ENCODE results near the gene CPSF4L.
"Not testable (repeated sequence)": the region's sequence is repeated elsewhere in the genome, so short reads cannot be mapped to it uniquely, and the experiment has no call there.

Gene CPSF4L, protein sequence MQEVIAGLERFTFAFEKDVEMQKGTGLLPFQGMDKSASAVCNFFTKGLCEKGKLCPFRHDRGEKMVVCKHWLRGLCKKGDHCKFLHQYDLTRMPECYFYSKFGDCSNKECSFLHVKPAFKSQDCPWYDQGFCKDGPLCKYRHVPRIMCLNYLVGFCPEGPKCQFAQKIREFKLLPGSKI

DNA sequence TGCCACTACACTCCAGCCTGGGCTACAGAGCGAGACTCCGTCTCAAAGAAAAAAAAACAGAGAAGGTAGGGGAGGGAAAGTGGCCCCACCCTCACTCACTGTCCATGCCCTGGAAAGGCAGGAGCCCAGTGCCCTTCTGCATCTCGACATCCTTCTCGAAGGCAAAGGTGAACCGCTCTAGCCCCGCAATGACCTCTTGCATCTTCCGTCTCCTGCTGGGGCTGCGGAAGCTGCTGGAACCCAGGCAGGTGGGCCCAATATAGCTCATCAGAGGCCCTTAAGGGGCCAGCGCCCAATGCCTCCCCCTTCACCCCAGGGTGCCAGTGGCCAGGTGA is at the start of gene CPSF4L:
Gene CPSF4L, minus strand, starts transcription at position 264 of the 335 bp plus-strand sequence. Its CDS starts 62 bp downstream, at position 202.
- DNase-seq (ENCODE audit: low read depth): no peak
- no peak within 1 kb of the TSS for H3K4me3 ChIP-seq (ENCODE audit: low read depth, low read length)
- TF ChIP-seq CTCF (IDR thresholded peaks at IDR 0.05; ENCODE audit: insufficient read depth, low read depth, low read length, missing control alignments): no peak

DNA sequence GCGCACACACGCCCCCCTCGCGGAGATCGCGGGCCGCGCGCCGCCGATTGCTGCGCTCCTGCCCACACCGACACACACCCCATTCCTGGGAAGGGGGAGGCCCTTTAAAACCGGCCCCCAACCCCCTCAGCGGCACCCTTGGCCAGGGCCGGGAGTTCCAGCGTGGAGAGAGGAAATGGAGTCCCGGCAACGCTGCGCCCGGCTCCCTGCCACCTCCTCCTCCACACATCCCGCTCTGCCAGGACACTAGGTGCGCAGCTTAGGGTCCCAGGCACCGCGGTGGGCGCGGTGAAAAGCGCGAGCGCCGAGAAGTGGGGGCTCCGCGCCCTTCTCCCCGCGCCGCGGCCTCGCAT is 49.7 kb upstream of the CPSF4L start:
- no peak for TF ChIP-seq CTCF (IDR thresholded peaks at IDR 0.05; ENCODE audit: insufficient read depth, low read depth, low read length, missing control alignments)
- H3K4me3 ChIP-seq (ENCODE audit: low read depth, low read length): peak overlapping the region; percentile 94
- no peak for DNase-seq (ENCODE audit: low read depth)

DNA sequence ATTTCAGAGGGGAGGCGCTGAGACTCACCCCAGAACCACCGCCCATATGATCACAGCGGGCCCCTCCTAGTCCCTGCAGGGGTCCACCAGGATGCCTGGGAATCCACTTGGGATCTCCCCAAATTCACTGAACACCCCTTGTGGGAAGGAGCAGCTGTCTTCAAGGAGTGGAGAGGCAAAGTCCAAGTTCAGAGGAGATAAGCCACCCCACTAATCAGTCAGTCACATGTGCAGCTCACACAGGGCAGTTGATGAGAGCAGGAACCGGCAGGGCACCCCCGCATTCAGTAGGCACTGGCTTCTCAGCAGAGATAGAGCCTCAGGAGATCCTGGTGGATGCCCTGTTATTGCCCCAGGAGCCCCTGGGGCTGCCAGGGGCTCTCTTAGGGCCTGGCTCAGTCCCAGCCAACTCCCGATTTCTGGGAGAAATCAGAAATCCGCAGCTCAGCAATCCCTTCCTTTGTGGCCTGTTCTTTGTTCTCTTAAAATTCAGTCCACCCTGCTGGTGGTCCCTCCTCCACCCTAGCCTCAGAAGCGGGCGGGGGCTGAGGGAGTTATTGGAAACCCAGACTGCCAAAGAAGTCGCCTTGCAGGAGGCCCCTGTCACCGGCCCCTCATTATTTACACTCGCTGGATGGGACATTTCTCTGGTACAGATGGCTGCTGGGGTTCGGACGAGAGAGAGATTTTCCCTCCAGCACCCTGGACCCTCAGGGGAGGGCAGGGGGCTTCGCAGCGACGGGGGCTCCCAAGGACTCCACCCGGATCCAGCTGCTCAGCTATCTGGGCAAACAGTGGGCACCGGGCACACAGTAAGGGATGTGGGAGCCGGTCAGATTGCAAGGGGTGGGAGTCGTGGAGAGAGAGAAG is 48.3 kb upstream of the CPSF4L start:
- peak; percentile 30 for DNase-seq (ENCODE audit: low read depth)
- no peak for TF ChIP-seq CTCF (IDR thresholded peaks at IDR 0.05; ENCODE audit: insufficient read depth, low read depth, low read length, missing control alignments)
- H3K4me3 ChIP-seq (ENCODE audit: low read depth, low read length): peak overlapping the region; percentile 94

GRCh38 chr17:73308959-73309358 is 47.3 kb upstream of the CPSF4L start:
- not testable (repeated sequence) for H3K4me3 ChIP-seq (ENCODE audit: low read depth, low read length); DNase-seq (ENCODE audit: low read depth)

- no peak for TF ChIP-seq CTCF (IDR thresholded peaks at IDR 0.05; ENCODE audit: insufficient read depth, low read depth, low read length, missing control alignments)
- no peak overlapping the region for H3K4me3 ChIP-seq (ENCODE audit: low read depth, low read length)
- no peak for DNase-seq (ENCODE audit: low read depth)
Measured at GRCh38 chr17:73308017-73308823, 46.5 kb upstream of the CPSF4L start.

DNA sequence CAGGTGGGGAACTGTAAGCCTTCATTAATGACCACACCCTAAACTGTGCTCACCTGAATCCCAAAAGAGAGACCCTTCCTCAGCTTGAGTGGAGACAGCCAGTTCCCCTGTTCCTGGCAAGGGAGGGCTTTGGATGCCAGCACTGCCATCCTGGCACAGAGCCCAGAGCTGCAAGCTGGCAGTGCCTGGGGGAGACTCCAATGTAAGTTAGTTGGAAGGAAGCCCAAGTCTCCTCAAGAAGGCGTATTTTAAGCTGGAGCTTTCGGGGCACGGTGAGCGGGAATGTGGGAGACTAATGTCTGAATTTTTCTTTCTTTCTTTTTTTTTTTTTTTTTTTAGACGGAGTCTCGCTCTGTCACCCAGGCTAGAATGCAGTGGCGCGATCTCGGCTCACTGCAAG is 45.5 kb upstream of the CPSF4L start:
- no peak overlapping the region for H3K4me3 ChIP-seq (ENCODE audit: low read depth, low read length)
- no peak for DNase-seq (ENCODE audit: low read depth)
- no peak for TF ChIP-seq CTCF (IDR thresholded peaks at IDR 0.05; ENCODE audit: insufficient read depth, low read depth, low read length, missing control alignments)
